GM21723 (cell line): ENCODE measurements around the gene HIP1R.
"Not testable (repeated sequence)": the region's sequence is repeated elsewhere in the genome, so short reads cannot be mapped to it uniquely, and the experiment has no call there.

Experiments
- ATAC-seq: cut with Tn5 transposase; IDR thresholded peaks from one replicate; pipeline ENCODE4 v1.9.1; 2021; ENCODE audit warnings: mild to moderate bottlenecking, moderate library complexity; ENCODE audit not compliant: unreplicated experiment

Gene HIP1R

DNA sequence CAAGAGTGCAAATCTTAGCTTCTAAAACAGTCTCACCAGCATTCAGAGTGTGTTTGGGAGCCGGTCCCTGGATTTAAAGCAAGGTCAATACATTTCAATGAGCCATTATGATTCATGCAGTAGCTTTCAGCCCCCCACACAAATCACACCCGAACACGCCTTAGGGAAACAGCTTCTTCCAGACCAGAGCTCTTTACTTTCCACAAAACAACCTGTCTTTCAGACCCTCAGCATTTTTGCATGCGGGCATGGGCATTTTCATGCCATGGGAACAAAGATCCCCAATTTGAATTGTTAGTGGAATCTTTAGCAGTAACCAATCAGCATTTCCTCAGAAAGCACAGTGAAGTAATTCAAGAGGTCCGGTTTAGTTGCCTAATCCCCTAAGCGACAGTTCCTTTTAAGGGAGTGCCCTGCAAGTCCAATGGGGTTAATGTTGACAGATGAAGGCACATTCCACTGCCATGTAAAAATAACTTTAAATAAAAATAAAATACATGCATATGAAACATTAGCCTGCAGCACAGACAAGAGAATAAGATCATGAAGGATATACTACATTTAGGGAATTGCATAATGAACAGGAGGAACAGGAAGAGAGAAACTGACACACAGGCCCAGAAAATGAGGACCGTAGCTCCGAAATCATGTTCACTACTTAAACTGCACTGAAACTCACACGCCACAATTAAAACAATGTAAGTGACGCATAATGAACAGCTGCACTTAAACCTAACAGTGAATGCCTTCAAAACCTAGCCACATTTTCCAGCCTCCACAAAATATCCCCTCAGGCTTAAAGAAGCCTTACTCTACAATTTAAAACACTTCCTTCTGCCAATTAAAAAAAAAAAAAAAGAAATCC is 56.6 kb downstream of the HIP1R start:
- ATAC-seq, result no peak

DNA sequence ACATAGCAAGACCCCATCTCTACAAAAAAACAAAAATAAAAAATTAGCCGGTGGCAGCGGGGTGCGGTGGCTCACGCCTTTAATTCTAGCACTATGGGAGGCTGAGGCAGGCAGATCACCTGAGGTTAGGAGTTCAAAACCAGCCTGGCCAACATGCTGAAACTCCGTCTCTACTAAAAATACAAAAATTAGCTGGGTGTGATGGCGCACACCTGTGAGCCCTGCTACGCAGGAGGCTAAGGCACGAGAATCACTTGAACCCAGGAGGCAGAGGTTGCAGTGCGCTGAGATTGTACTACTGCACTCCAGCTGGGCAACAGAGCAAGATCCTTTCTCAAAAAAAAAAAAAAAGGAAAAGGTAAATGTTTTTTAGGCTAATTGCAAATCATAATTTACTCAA is 57.5 kb downstream of the HIP1R start:
- ATAC-seq, result not testable (repeated sequence)

DNA sequence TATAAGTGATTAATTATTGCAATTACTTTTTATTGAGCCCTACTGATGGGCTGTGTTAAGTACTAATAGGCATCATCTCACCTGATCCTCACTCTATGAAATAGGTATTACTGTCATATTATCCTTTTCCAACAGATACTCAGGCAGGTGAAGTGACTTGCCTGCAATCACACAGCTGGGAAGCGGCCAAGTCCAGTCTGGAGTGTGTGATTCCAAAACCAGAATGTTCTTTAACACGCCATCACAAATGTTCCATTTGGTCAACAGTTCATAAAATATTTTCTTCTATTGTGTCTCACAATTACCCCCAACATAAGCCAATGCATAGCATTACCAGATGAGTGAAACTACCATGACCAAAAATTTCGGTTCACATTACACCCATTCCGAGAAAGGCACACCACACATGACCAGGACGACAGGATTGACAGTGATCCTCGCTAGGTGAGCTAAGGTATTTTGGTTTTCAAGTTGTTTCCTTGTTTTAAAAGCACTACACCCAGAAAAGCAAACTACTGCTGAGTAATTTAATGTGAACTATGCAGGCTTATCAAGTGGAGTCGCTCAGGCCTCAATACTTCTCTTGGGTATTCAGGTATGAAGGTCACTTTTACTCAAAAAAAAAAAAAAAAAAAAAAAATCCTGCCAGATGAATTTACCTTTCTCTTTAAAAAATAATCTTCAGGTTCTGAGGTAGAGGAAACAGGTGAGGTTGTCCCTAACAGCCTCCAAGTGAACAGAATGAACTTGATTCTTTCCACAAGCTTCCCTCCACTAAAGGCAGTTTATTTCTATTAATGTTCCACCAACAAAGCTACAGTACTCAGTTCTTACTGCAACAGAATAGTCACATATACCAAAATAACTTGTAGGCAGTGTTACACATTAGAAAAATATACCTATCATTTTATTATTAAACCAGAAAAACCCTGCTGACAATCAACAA is 58.2 kb downstream of the HIP1R start:
- ATAC-seq, result no peak

DNA sequence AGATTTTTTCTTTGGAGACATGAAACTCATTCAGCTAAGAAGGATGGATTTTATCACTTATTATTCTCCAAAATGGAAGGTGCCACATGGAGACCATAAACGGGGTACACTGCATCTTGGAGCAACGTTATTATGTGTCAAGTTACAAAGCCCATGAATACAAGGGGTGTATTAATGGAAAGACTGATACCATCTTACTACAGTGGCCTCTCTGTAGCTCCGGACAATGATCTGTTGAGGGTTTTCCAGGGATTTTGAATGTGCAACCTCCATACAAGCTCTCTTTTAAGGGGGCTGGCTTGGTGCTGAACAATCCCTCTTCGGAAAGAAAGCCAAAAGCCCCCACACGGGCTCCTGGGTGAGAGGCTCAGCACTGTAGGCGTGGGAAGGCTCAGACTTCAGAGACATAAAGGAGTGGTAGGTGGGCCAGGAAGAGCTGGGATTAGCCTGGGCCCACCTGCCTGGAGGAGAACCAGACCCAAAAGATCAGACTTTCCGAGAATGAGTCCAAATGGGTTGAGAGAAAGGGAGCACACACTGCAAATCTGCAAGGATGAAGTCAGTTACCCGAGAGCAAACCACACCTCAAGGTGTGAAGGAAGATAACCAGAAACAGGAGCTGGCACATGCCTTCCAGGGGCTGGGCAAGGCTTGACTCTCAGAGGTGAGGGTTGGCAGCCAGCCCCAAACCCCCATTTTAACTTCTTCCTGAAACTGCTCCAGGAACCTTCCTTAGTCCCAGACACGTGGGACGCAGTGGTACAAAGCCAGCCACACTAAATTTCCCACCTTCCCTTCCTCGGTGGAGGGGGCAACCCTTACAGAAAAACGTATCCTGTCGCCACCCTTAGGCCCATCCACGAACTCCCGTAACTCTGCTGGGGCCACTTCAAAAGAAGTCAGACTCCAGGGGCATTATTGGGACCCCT is 59.2 kb downstream of the HIP1R start:
- no peak for ATAC-seq

DNA sequence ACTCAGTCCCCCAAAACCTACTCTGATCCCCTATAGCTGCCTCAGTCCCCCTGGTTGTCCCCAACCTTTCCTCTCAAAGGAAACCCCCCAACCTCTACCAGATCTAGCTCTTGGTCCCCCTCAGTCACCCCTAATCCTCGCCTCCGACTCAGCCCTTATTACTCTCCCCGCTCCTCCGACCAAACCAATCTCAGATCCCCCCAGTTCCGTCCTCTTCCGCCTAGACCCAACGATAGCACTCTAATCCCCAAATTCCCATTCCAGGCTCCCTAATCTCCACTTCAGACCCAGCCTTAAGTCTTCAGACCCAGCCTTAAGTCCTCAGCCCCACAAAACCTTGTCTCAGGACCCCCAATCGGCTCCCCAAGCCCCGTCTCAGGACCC is 60.1 kb downstream of the HIP1R start:
- no peak for ATAC-seq

DNA sequence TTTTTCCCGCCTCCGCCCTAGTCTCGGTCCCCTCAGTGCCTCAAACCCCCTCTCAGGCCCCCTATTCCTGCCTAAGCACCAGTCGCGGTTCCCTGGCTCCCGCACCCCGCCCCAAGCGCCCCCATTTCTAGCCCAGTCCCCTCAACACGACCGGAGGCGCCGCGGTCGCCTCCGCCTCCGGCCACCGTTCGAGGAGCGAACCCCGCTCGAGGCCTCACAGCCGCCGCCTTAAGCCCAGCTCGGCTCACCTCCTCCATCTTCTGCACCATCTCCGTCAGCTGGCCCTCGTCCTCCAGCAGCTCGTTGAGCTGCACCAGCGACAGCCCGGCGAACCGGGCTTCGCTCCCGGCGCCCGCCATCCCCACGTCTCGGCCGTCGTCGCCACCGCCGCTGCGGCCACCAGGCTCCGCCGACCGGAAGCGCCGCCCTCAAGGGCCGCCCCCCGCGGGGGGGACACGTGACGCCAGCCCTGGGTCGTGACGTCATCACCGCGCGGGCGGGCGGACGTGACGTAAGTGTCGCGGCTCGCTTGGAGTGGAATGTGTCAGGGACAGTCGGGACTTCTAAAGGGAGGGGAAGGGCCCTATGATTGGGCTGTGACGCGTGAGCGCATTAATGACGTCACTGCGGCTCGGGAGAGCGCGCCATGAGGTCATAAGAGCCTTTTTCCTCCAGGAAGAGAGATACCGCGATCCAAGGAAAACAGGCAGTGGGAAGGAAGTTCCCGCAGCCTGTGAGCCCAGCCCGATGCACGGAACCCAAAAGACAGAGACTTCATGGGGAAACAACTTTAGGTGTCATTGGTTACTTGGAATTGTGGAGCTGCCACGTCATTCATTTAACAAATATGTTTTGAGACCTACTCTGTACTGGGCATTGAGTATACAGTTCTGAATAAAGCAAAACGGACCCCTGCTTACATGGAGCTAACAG is 60.7 kb downstream of the HIP1R start, which contains the start of gene VPS37B:
TSS of gene VPS37B (minus strand) at position 421 of the 933 bp plus-strand sequence. CDS start at position 359, 62 bp downstream.
- peak; percentile 55 for ATAC-seq

DNA sequence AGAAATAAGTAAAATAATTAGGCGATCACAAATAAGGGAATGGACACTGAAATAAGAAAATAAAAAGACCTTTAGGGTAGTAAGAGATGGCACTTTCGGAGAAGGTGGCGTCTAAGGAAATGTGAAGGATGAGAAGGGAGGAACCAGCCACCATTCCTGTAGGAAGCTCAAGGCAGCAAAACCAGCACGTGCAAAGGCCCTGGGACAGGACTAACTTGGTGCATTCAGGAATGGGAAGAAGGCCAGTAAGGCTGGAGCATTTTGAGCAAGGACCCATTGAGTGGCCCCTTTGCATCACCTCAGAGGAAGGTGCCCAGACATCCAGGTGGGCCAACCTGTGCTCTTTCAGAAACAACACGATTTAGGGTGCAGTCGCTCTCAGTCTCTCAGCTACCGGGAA is 61.4 kb downstream of the HIP1R start:
- no peak for ATAC-seq

DNA sequence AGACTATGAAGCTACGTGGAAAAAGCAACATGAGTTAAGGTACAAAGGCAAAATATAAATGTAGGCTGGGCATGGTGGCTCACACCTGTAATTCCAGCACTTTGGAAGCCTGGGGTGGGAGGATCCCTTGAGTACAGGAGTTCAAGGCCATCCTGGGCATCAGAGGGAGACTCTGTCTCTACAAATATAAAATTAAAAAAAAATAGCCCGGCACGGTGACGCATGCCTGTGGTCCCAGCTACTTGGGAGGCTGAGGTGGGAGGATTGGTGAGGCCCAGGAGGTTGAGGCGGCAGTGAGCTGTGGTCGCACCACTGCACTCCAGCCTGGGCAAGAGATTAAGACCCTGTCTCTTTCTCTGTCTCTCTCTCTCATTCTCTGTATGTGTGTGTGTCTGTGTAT is 64.6 kb downstream of the HIP1R start:
- ATAC-seq, result no peak

DNA sequence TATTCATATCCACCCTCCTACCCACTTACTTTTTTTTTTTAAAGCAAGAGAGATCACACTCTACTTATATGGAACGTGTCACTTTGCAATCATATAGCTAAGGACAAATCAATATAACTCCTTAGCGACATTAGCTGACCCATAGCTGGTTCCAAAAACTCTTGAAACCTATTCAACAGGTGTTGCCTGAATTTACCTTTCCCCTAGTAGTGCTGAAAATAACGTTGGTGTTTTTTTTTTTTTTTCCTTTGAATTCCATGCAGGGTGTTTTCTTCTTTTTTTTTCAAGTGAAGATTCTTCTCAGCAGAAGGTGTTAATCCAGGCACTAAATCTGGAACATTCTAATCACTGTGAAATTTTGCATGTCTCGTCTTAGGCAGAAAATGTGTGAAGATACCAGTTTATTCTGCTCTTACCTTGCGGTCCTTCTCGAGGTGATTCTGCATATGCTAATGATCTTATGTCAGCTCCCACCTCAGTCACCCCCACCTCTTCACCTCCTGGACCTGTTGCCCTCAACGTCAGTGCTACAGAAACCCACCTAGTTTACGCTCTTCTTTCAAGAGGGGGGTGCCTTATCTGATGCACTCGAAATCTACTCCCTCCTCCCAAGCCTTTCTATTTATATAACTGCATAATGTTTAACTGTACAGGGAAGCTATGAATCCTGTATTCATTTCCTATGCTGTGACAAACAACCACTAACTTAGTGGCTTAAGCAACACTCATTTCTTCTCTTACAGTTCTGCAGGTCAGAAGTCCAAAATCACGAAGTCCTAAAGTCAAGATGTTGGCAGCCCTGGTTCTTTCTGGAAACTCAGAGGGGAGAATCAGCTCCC is 67.8 kb downstream of the HIP1R start:
- ATAC-seq, result no peak

DNA sequence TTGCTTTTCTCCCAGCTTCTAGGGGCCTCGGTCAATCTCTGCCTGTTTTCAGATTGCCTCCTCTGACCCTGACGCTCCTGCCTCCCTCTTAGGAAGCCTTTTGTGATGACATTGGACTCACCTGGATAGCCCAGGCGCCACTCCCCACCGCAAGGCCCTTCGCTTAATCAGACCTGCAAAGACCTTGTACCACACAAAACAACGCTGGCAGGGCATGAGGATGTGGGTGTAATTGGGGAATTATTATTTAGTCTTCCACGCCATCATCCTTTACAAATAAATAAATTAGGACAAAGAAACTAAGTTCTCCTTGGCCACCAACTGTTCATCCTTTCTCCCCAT is 68.4 kb downstream of the HIP1R start:
- ATAC-seq, result no peak

DNA sequence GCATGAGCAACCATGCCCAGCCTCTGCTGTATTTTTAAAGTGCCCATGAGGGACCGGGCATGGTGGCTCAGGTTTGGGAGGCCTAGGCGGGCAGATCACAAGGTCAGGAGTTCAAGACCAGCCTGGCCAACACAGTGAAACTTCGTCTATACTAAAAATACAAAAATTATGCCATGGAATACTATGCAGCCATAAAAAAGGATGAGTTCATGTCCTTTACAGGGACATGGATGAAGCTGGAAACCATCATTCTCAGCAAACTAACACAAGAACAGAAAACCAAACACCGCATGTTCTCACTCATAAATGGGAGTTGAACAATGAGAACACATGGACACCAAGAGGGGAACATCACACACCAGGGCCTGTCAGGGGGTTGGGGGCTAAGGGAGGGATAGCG is 70.0 kb downstream of the HIP1R start:
- ATAC-seq, result not testable (repeated sequence)

DNA sequence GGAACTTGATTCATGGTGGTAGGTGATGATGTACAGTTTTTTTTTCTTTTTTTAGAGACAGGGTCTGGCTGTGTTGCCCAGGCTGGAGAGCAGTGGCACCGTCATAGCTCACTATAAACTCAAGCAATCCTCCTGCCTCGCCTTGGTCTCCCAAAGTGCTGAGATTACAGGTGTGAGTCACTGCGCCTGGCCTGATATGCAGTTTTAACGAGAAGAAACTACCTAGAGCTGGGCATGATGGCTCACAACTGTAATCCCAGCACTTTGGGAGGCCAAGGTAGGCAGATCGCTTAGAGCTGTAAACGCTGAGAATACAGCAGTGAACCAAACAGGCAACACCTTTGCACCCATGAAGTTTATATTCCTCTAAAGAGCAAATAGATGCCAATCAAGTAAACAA is 73.7 kb downstream of the HIP1R start:
- ATAC-seq, result no peak

DNA sequence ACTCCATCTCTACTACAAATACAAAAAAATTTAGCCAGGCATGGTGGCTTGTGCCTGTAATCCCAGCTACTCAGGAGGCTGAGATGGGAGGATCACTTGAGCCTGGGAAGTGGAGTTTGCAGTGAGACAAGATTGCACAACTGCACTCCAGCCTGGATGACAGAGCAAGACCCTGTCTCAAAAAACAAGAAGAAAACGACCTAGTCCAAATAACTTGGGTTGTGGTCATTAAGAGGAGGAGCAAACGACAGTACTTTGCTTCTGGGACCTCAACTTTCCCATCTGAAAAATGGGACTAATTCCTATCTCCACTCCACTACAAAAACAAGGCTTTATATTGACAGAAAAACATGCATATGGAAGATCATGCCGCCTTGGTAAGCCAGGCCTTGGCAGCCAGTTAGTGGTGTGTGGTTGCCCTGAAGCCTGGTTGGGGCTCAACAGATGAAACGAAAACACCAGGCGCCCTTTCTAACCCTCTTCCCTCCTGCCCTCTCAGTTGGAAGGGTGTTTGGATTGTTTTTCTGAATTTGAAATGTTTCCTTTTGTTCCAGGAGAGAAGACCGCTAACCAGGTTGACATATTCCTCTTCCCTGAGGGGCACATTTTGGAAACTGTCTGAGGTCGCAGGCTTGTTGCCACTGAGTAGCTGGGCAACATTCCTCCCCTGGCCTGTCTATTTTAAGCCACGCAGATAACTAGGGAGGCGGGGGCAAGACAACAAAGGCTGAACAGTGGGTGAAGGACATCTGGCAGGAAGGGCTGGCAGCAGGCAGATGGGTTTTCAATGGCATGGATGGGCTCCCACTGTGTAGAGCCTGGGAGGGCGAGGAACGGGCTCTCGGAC is 74.4 kb downstream of the HIP1R start:
- no peak for ATAC-seq
